ENCODE measurements around the gene NCAN.

The NCAN gene

DNA sequence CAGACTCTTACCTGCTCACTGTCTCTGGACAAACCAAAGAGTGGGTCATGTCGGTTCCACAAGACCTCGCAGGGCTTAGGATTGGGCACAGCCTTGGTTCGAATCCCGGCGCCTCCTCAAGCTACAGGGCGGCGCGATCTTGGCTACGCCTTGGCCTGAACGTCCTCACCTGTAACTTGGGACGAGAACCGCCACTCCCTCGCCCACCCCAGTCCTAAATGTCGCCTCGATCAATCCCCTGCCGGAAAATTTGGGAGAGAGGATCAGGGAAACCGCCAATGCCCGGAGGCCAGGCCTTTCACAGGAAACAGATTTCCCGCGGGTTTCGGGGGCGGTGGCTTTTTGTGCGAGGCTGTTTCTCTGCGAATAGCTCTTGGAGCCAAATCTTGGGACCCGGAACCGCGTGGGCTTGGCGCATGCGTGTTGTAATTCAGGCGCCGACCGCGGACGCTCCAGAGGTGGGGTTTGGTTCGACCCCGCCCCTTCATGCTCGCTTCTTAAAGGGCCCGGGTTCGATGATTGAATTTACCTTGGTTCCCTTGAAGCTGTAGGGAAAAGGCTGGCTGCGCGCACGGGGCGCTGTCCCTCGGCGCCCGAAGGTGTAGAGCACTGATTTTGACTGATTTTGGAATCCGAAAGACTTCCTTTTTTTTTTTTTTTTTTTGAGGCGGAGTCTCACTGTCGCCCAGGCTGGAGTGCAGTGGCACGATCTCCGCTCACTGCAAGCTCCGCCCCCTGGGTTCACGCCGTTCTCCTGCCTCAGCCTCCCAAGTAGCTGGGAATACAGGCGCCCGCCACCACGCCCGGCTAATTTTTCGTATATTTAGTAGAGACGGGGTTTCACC is 8.5 kb upstream of the NCAN start, which contains the start of gene NR2C2AP:
TSS of gene NR2C2AP (minus strand) at position 403 of the 845 bp plus-strand sequence. CDS start at position 49, 354 bp downstream.
- peak within 1 kb of the TSS; percentile 87 for H3K9ac ChIP-seq (ENCODE audit: low read depth, low read length)
- no peaks in the 10 kb centered on the region for H3K9me3 ChIP-seq (replicated peaks; ENCODE audit: low read length)
- peaks cover 28% of the 10 kb centered on the region for H3K36me3 ChIP-seq (ENCODE audit: insufficient read depth, low read length)
- H3K4me1 ChIP-seq (ENCODE audit: control insufficient read depth, insufficient read depth, low read length) = peaks cover 16% of the 10 kb centered on the region
- peak within 1 kb of the TSS; percentile 99 for H3K4me2 ChIP-seq (ENCODE audit: low read length)
- peak within 1 kb of the TSS; percentile 83 for H3K4me3 ChIP-seq (ENCODE audit: low read length)
- H3K27me3 ChIP-seq (ENCODE audit: control insufficient read depth, insufficient read depth, low read length) = peaks cover 6% of the 10 kb centered on the region

DNA sequence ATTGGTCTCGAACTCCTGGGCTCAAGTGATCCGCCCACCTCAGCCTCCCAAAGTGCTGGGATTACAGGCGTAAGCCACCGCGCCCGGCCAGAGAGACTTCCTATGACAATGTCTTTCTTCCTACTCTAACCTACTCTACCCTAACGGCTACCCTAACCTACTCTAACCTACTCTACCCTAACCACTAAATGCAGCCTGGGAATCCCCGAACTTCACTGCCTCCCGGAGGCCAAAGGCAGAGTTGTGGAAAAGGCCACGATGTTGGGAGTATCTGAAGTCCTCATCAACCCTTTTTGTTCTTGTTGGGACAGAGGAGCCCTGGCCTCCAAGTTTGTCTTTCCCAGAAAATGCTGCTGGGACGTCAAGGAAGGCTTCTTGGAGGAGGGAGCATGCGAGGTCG is 7.6 kb upstream of the NCAN start:
- Histone ChIP-seq H3K36me3 (ENCODE audit: insufficient read depth, low read length) (peaks cover 18% of the 10 kb centered on the region), H3K9me3 (replicated peaks; ENCODE audit: low read length) (no peaks in the 10 kb centered on the region), H3K4me3 (ENCODE audit: low read length) (no peak overlapping the region), H3K9ac (ENCODE audit: low read depth, low read length) (no peak overlapping the region), H3K27me3 (ENCODE audit: control insufficient read depth, insufficient read depth, low read length) (peaks cover 6% of the 10 kb centered on the region), H3K4me2 (ENCODE audit: low read length) (no peak overlapping the region), H3K4me1 (ENCODE audit: control insufficient read depth, insufficient read depth, low read length) (peaks cover 16% of the 10 kb centered on the region)

DNA sequence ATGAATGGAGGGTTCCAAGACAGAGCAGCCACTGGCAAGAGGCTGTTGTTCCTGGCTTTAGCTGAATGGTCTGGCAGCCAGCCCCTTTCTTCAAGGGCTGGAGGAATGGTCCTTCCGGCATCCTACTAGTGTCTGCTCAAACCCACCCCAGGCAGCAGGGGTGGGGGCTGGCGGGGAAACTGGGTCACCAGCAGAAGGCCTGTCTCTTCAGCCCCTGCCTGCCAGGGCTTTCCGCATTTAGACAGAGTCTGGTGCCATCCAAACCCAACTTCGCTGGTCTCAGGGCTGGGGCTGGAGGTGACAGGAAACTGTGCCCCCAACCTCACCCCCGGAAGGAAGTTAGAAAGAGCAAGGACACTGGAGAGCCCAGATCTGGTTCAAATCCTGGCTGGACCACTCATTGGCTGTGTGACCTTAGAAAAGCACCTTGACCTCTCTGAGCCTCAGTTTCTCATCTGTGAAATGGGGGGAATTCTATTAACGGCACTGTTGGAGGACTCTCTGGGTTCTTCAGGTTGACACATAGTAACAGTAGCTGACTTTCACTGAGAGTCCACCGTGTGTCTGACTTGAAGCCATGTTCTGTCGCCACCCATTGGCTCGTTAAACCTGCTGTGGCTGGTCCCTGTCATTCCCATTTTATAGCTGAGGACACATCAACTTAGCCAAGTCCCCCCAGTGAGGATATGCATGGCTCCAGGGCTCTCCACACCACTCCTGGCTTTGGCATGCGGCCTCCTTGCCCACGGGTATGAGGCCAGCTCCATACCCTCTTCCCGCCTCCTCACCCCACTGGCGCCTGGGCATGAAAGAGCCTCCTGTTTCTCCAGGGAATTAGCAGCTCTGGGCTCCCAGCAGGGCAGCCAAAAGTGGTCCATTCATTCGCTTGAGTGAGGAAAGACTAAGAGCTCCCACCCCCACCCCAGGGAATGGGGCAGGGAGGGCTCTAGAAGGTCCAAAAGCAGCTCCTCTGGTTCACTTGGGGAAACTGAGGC is 6.0 kb upstream of the NCAN start:
- Histone ChIP-seq H3K4me1 (ENCODE audit: control insufficient read depth, insufficient read depth, low read length) (peaks cover 16% of the 10 kb centered on the region), H3K4me2 (ENCODE audit: low read length) (no peak overlapping the region), H3K9ac (ENCODE audit: low read depth, low read length) (no peak overlapping the region), H3K4me3 (ENCODE audit: low read length) (no peak overlapping the region), H3K9me3 (replicated peaks; ENCODE audit: low read length) (no peaks in the 10 kb centered on the region), H3K36me3 (ENCODE audit: insufficient read depth, low read length) (peaks cover 11% of the 10 kb centered on the region), H3K27me3 (ENCODE audit: control insufficient read depth, insufficient read depth, low read length) (peaks cover 14% of the 10 kb centered on the region)

DNA sequence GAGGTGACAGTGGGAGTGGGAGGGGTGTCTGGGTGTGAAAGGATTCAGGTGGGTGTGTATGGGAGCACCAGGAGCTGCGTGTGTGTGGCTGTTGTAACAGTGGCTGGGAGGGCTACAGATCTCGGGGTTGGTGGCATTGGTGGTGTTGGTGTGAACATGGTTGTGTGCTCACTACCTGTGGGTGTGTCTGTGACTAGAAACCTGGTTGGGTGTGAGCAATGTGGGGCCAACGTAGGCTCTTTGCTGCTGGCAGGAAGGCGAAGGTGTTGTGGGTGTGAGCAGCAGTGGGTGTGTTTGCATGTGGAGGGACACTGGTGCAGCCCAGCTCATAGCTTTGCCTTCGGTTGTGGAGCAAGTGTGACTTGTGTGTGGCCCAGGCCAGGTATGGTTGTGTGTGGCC is 4.8 kb upstream of the NCAN start:
- H3K4me2 ChIP-seq (ENCODE audit: low read length) = no peak overlapping the region
- no peaks in the 10 kb centered on the region for H3K9me3 ChIP-seq (replicated peaks; ENCODE audit: low read length)
- peaks cover 20% of the 10 kb centered on the region for H3K27me3 ChIP-seq (ENCODE audit: control insufficient read depth, insufficient read depth, low read length)
- H3K4me3 ChIP-seq (ENCODE audit: low read length) = no peak overlapping the region
- peaks cover 12% of the 10 kb centered on the region for H3K4me1 ChIP-seq (ENCODE audit: control insufficient read depth, insufficient read depth, low read length)
- H3K9ac ChIP-seq (ENCODE audit: low read depth, low read length) = no peak overlapping the region
- peaks cover 5% of the 10 kb centered on the region for H3K36me3 ChIP-seq (ENCODE audit: insufficient read depth, low read length)

DNA sequence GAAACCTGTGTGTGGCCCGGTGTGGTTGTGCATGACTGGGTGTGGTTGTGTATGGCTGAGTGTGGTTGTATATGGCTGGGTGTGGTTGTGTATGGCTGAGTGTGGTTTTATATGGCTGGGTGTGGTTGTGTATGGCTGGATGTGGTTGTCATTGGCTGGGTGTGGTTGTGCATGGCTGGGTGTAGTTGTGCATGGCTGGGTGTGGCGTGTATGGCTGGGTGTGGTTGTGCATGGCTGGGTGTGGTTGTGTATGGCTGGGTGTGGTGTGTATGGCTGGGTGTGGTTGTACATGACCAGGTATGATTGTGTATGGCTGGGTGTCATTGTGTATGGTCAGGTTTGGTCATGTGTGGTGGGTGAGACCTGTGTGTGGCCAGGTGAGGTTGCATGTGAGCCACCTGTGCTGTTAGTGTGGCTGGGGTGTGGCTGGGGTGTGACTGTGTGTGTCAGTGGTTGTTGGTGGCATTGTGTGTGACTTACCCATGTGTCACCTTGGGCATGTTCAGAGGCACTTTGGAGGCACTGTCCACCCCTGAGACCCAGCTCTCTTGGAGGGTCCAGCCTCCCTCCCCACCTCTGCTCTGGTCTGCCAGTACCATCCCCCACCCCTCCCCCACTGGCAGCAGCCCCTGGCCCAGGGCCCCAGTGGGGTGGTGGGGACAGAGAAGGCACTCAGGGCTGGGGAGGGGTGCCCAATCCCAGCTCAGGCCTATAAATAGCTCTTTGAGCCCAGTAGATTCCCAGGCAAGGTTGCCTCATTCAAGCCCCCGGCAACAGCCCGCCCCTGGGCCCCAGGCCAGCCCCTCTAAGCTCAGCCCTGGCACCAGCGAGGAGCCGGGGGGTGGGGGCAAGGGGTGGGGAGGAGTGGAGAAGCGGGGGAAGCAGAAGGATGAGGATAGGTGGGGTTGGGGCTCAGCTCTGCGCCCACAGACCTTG is 3.9 kb upstream of the NCAN start:
- Histone ChIP-seq H3K9ac (ENCODE audit: low read depth, low read length) (no peak overlapping the region), H3K9me3 (replicated peaks; ENCODE audit: low read length) (no peaks in the 10 kb centered on the region), H3K4me2 (ENCODE audit: low read length) (no peak overlapping the region), H3K36me3 (ENCODE audit: insufficient read depth, low read length) (no peaks in the 10 kb centered on the region), H3K4me3 (ENCODE audit: low read length) (no peak overlapping the region), H3K4me1 (ENCODE audit: control insufficient read depth, insufficient read depth, low read length) (peaks cover 3% of the 10 kb centered on the region), H3K27me3 (ENCODE audit: control insufficient read depth, insufficient read depth, low read length) (peaks cover 28% of the 10 kb centered on the region)

DNA sequence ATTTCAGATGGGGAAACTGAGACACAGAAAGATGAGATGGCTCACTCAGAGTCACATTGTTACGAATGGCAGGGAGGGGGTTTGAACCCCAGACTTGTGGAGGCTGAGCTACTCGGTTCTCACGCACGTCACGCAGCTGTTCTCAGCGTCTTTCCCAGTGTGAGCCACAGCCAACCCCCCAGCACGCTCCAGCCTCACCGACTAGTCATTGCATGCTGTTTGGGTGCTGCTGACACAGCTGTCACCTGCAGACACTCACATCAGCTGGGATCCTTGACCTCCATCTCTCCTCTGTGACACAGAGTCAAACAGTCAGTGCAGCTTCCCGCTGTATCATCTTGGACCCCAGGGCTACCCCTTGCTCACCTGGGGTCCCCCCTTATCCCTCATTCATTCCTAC is 2.4 kb upstream of the NCAN start:
- H3K27me3 ChIP-seq (ENCODE audit: control insufficient read depth, insufficient read depth, low read length) = peaks cover 40% of the 10 kb centered on the region
- H3K9ac ChIP-seq (ENCODE audit: low read depth, low read length) = no peak overlapping the region
- no peaks in the 10 kb centered on the region for H3K36me3 ChIP-seq (ENCODE audit: insufficient read depth, low read length)
- no peak overlapping the region for H3K4me2 ChIP-seq (ENCODE audit: low read length)
- H3K4me1 ChIP-seq (ENCODE audit: control insufficient read depth, insufficient read depth, low read length) = no peaks in the 10 kb centered on the region
- no peak overlapping the region for H3K4me3 ChIP-seq (ENCODE audit: low read length)
- H3K9me3 ChIP-seq (replicated peaks; ENCODE audit: low read length) = no peaks in the 10 kb centered on the region

DNA sequence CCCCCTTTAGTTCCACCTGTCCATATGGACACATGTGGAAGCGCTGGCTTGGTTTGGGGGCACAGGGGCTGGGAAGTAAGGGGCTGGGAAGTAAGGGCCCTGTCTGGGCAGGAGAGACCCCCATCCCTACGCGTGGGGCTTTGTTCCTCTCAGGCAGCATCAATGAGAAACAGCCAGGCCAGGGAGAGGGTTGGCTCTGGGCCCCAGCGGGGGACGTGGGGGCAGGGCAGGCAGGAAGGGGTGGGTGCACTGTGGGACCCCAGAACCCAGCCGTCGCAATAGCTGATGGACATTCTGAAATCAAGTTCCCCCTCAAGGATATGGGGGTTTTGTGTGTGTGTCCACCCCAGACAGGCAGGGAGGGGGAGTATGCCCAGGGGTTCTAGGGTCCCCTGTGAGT is 1.2 kb downstream of the NCAN start:
- H3K4me1 ChIP-seq (ENCODE audit: control insufficient read depth, insufficient read depth, low read length) = no peaks in the 10 kb centered on the region
- no peak overlapping the region for H3K4me2 ChIP-seq (ENCODE audit: low read length)
- no peaks in the 10 kb centered on the region for H3K9me3 ChIP-seq (replicated peaks; ENCODE audit: low read length)
- no peak overlapping the region for H3K9ac ChIP-seq (ENCODE audit: low read depth, low read length)
- peaks cover 34% of the 10 kb centered on the region for H3K27me3 ChIP-seq (ENCODE audit: control insufficient read depth, insufficient read depth, low read length)
- H3K36me3 ChIP-seq (ENCODE audit: insufficient read depth, low read length) = no peaks in the 10 kb centered on the region
- no peak overlapping the region for H3K4me3 ChIP-seq (ENCODE audit: low read length)

DNA sequence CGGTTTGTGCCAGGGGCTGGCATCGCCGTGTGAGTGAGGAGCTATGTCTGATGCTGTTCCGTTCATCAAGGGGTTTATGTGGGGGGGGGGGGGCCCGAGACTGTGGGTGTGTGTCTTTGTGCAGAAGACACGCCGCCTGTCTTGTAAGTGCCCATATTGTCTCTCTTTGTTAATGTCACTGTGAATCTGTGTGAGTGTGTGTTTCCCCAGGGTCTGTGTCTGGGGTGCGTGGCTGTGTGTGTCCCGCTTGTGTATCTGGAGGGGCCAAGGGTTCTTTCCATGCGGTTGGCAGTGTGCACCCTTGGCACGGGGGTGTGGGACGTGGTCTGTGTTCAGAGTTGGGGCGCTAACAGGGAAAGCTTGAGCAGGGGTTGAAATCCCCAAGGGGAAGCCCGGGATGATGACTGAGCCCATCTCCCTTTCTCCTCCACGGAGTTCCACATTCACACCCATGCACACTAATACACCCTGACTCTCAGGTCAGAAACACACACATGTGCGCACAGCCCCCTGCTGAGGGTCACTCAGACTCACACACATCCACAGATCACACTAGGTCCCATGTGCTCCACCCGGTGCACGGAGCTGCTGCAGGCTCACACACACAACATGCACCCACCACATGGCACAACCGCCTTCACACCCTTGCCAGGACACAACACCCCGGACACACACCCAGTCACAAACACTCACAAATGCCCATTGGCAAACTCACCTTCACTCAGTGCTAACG is 1.8 kb downstream of the NCAN start:
- Histone ChIP-seq H3K9ac (ENCODE audit: low read depth, low read length) (no peak overlapping the region), H3K4me1 (ENCODE audit: control insufficient read depth, insufficient read depth, low read length) (no peaks in the 10 kb centered on the region), H3K36me3 (ENCODE audit: insufficient read depth, low read length) (no peaks in the 10 kb centered on the region), H3K4me3 (ENCODE audit: low read length) (no peak overlapping the region), H3K27me3 (ENCODE audit: control insufficient read depth, insufficient read depth, low read length) (peaks cover 34% of the 10 kb centered on the region), H3K9me3 (replicated peaks; ENCODE audit: low read length) (no peaks in the 10 kb centered on the region), H3K4me2 (ENCODE audit: low read length) (no peak overlapping the region)

DNA sequence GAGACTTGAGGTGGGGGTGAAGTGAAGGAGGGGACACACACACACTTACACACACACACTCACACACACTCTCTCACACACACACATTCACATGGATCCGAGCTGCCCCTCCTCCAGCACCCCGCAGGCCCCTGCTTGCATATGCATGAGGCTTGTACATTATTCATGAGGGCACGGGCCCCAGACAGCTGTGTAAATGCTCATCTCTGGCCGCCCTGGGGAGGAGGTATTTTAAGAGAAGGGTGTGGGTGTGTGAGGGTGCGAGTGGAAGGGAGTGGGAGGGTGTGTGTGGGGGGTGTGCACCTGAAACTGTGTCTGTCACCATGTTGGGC is 2.4 kb downstream of the NCAN start:
- H3K9me3 ChIP-seq (replicated peaks; ENCODE audit: low read length) = no peaks in the 10 kb centered on the region
- no peak overlapping the region for H3K9ac ChIP-seq (ENCODE audit: low read depth, low read length)
- no peak overlapping the region for H3K4me3 ChIP-seq (ENCODE audit: low read length)
- no peak overlapping the region for H3K4me2 ChIP-seq (ENCODE audit: low read length)
- H3K4me1 ChIP-seq (ENCODE audit: control insufficient read depth, insufficient read depth, low read length) = no peaks in the 10 kb centered on the region
- no peaks in the 10 kb centered on the region for H3K36me3 ChIP-seq (ENCODE audit: insufficient read depth, low read length)
- H3K27me3 ChIP-seq (ENCODE audit: control insufficient read depth, insufficient read depth, low read length) = peaks cover 34% of the 10 kb centered on the region

DNA sequence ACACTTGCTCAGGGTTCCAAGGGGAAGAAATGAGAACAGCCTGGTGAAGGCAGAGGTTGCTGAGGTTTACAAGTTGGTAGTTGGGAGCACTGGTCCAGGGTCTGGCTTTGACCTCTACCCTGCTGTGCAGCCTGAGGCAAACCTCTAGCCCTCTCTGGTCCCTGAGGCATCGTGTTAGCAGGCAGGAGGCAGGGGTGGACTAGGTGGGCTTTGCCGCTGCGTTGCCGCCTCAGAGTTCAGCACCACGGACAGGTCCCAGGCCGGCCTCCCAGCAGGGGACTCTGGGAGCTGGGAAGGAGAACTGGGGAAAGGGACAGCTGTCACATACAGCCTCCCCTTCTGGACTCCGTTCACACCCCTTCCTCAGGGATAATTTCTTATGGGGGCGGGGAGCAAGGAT is 3.1 kb downstream of the NCAN start:
- H3K4me1 ChIP-seq (ENCODE audit: control insufficient read depth, insufficient read depth, low read length) = no peaks in the 10 kb centered on the region
- no peak overlapping the region for H3K4me2 ChIP-seq (ENCODE audit: low read length)
- H3K27me3 ChIP-seq (ENCODE audit: control insufficient read depth, insufficient read depth, low read length) = peaks cover 29% of the 10 kb centered on the region
- no peak overlapping the region for H3K9ac ChIP-seq (ENCODE audit: low read depth, low read length)
- no peaks in the 10 kb centered on the region for H3K36me3 ChIP-seq (ENCODE audit: insufficient read depth, low read length)
- H3K9me3 ChIP-seq (replicated peaks; ENCODE audit: low read length) = no peaks in the 10 kb centered on the region
- no peak overlapping the region for H3K4me3 ChIP-seq (ENCODE audit: low read length)
